Activated T-cell treated with anti-CD3 and anti-CD28 coated beads for 24 hours (primary cell): Measurements from ENCODE around the gene GIMAP6.
"Not testable (repeated sequence)": the region's sequence is repeated elsewhere in the genome, so short reads cannot be mapped to it uniquely, and the experiment has no call there.

Experiments
- DNase-seq: peaks from one replicate; pipeline ENCODE4 v3.0.0-alpha.2; 2020; ENCODE audit warnings: low read depth

The GIMAP6 gene

GRCh38 chr7:150645259-150646020 lies 13.3 kb upstream of the GIMAP6 start:
- no peak for DNase-seq

GRCh38 chr7:150642926-150643325 lies 10.7 kb upstream of the GIMAP6 start:
- DNase-seq: no peak

GRCh38 chr7:150641854-150642253 lies 9.7 kb upstream of the GIMAP6 start:
- no peak for DNase-seq

- no peak for DNase-seq
These were observed 1.7 kb upstream of the GIMAP6 start for GRCh38 chr7:150633926-150634325.

- DNase-seq: peak; percentile 44
These were observed 930 bp downstream of the GIMAP6 start for GRCh38 chr7:150631084-150631826.

- no peak for DNase-seq
These were observed 2.8 kb downstream of the GIMAP6 start for GRCh38 chr7:150629347-150629746.

GRCh38 chr7:150627959-150628358 lies 4.2 kb downstream of the GIMAP6 start:
- DNase-seq: no peak

GRCh38 chr7:150626696-150627095 lies 5.5 kb downstream of the GIMAP6 start:
- no peak for DNase-seq

- DNase-seq: no peak
These were observed 10.8 kb downstream of the GIMAP6 start for GRCh38 chr7:150621376-150621775.

- DNase-seq: no peak
These were observed 11.4 kb downstream of the GIMAP6 start for GRCh38 chr7:150620617-150621371.

GRCh38 chr7:150620061-150620460 lies 12.1 kb downstream of the GIMAP6 start:
- no peak for DNase-seq

GRCh38 chr7:150615221-150615755 lies 16.9 kb downstream of the GIMAP6 start:
- DNase-seq: not testable (repeated sequence)

- not testable (repeated sequence) for DNase-seq
These were observed 17.8 kb downstream of the GIMAP6 start for GRCh38 chr7:150614426-150614825.

- no peak for DNase-seq
These were observed 18.3 kb downstream of the GIMAP6 start for GRCh38 chr7:150613880-150614279.

GRCh38 chr7:150612925-150613324 lies 19.3 kb downstream of the GIMAP6 start:
- no peak for DNase-seq

GRCh38 chr7:150610233-150610632 lies 22.0 kb downstream of the GIMAP6 start:
- DNase-seq: no peak

- DNase-seq: not testable (repeated sequence)
These were observed 28.6 kb downstream of the GIMAP6 start for GRCh38 chr7:150603600-150603999.

- DNase-seq: no peak
These were observed 36.8 kb downstream of the GIMAP6 start for GRCh38 chr7:150595361-150595760.

- no peak for DNase-seq
These were observed 37.4 kb downstream of the GIMAP6 start for GRCh38 chr7:150594805-150595204.

GRCh38 chr7:150587551-150587950 lies 44.6 kb downstream of the GIMAP6 start:
- no peak for DNase-seq

- DNase-seq: no peak
These were observed 45.4 kb downstream of the GIMAP6 start for GRCh38 chr7:150586785-150587152.

GRCh38 chr7:150586068-150586784 lies 46.0 kb downstream of the GIMAP6 start:
- no peak for DNase-seq
